Measurements from ENCODE around the gene HOXA11. TPM values are rescaled to one million over a fixed set of nuclear protein-coding genes. Genes with fewer than 3 reads are reported as not detected.

HOXA11 gene
- total and polyA plus RNA-seq, 8 donors: 5.2 TPM; not detected in 7

DNA sequence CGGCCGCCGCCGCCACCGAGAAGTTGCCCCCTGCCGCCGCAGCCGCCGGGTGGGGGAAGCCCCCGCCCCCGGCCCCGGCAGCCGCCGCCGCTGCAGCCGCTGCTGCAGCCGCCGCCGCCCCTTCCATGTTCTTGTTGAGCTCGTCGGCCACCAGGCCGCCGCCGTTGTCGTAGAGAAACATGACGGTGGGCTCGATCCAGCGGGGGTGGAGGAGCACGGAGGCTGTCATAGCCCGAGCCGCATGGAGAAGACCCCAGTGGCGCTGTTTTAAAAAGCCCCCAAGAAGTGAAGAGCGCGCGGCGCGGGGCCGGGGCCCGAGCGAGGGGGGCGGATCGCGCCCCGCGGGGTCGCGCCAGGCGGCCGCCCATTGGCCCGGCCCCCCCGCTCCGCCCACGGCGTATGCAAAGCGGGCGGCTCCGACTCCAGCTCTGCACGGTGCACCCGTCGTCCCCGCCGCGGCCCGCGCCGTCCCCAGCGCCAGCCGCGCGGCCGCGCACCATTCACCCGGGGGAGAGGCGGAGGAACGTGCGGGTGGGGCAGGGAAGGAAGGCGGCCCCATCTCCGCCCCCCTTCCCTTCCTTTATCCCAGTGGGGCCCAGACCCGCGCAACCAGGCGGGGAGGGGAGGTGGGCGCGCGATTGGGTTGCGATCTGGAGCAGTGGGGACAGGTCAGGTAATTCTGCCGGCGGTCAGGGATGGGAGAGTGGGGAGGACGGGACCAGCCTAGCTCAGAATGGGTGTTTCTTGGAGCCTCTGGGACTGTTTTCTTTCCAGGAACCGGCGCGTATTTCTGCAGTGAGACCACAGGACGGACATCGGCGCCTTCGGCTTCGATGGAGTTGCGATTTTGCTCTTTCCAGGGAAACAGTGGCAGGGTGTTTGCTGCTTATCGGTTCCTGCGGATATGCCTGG is 15.1 kb upstream of the HOXA11 start, which contains the start of gene HOXA13:
Gene HOXA13 (minus strand): TSS at position 243 of the 912 bp plus-strand sequence. CDS start 14 bp downstream, at position 229.
- Histone ChIP-seq H3K4me3 (peak within 1 kb of the TSS; percentile 28 to 50 (median 40)), H3K9me3 (no peaks in the 10 kb centered on the region), H3K27ac (no peak within 1 kb of the TSS), H3K4me1 (peaks cover 35 to 58% (median 47%) of the 10 kb centered on the region in 4 donors), H3K27me3 (peaks cover 48 to 100% (median 95%) of the 10 kb centered on the region in 3 donors), H3K36me3 (no peaks in the 10 kb centered on the region)
- TF ChIP-seq, protein P1, sequence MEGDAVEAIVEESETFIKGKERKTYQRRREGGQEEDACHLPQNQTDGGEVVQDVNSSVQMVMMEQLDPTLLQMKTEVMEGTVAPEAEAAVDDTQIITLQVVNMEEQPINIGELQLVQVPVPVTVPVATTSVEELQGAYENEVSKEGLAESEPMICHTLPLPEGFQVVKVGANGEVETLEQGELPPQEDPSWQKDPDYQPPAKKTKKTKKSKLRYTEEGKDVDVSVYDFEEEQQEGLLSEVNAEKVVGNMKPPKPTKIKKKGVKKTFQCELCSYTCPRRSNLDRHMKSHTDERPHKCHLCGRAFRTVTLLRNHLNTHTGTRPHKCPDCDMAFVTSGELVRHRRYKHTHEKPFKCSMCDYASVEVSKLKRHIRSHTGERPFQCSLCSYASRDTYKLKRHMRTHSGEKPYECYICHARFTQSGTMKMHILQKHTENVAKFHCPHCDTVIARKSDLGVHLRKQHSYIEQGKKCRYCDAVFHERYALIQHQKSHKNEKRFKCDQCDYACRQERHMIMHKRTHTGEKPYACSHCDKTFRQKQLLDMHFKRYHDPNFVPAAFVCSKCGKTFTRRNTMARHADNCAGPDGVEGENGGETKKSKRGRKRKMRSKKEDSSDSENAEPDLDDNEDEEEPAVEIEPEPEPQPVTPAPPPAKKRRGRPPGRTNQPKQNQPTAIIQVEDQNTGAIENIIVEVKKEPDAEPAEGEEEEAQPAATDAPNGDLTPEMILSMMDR (IDR thresholded peaks at IDR 0.05): no peak
- TF ChIP-seq POLR2AphosphoS5 (IDR thresholded peaks at IDR 0.05) (no peak), POLR2A (IDR thresholded peaks at IDR 0.05) (no peak), EP300 (IDR thresholded peaks at IDR 0.05) (no peak)
- intact Hi-C loops (cut with DNase I; ENCODE audit: low total_unique reads): loop anchor here (10.0 kb wide), 3 partner anchors 375 to 815 kb away; no protein-coding TSS in a partner anchor
- peak in 1 of 2 donors; percentile 52 for DNase-seq
- WGBS, 5 donors: 2 to 4% (median 2%) methylated on average over 30 to 98 of the region's 99 CpGs

DNA sequence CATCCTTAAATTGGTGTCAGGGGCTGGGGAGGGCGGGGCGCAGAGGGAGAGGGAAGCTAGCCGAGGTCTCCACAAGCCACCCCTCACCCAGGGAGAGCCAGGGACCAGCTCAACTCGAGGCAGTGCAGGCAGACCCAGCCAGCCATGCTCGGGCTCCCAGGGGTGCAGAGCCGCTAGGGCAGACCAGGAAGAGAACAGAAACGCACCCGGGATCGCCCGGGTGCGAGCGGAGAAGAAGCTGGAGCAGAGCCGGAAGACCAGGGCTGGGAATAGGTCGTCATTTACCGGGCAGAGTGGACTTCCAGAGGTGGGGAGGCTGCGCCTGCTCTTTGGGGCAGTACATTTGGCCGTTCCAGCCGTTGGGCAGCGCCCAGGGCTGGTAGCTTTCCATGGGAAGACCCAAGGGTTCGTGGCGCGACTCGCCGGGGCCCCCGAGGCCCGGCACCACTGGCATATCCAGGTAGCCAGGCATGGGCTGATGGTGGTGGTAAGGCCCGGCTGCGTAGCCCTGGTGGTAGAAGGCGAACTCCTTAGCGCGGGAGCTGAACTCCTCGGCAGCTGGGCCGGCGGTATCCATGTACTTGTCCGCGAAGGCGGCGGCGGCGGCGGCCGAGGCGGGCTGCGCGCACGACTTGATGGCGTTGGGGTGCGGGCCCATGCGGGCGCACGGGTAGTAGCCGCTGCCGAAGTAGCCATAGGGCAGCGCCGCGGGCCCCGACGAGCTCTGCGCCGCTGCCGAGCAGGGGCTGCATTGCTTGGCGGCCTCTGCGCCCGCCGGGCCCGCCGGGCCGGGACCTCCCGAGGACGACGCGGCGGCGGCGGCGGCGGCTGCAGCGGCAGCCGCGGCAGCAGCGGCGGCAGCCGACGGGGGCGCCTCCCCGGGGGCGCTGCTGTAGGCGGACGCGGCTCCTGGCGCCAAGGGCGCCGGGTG is 14.1 kb upstream of the HOXA11 start:
- DNase-seq: no peak
- 3 to 12% (median 5%) methylated on average over 25 to 93 of the region's 93 CpGs for WGBS, 5 donors
- Histone ChIP-seq H3K27me3 (peaks cover 48 to 100% (median 95%) of the 10 kb centered on the region in 3 donors), H3K4me1 (peaks cover 31 to 49% (median 42%) of the 10 kb centered on the region in 4 donors), H3K9me3 (no peaks in the 10 kb centered on the region), H3K36me3 (no peaks in the 10 kb centered on the region), H3K27ac (no peak overlapping the region), H3K4me3 (peak overlapping the region in 3 of 4 donors; percentile 20 to 46 (median 39))
- no peak for TF ChIP-seq EP300 (IDR thresholded peaks at IDR 0.05)
- TF ChIP-seq POLR2A (IDR thresholded peaks at IDR 0.05): no peak
- TF ChIP-seq POLR2AphosphoS5 (IDR thresholded peaks at IDR 0.05): no peak
- TF ChIP-seq, protein P1 (IDR thresholded peaks at IDR 0.05): no peak
- intact Hi-C loops (cut with DNase I; ENCODE audit: low total_unique reads): no loop called here

DNA sequence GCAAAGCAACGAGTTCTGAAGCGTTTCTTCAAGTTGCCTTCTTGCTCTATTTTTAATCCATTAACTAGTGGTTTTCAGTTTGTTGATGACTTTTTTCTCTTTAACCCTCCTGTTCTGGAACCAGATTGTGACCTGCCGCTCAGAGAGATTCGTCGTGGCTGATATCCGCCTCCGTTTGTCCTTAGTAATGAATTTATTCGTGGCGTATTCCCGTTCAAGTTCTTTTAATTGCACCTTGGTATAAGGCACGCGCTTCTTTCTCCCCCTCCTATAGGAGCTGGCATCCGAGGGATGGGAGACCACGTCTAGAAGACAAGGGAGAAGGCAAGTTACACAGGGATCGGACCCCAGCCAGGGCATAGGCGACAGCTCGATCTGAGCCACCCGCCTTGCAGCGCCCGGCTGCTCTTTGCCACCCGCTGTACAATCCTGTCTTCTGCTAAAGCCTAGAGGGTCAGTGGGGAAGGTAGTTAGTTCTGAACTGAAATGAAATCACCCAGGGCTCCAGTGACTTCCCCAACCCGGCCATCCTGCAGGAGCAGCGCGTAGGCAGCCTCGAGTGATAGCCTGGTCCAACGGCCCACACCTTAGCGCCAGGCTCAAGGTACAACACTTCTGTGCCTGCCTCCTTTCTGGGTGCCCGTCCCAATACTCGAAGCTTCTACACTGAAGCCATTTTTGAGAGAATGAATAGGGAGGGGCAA is 13.3 kb upstream of the HOXA11 start:
- H3K27ac ChIP-seq: no peak overlapping the region
- intact Hi-C loops (cut with DNase I; ENCODE audit: low total_unique reads): no loop called here
- no peak overlapping the region for H3K4me3 ChIP-seq

More for the DNA sequence above, 13.3 kb upstream of the HOXA11 start:
- DNase-seq: no peak
- peaks cover 50 to 100% (median 94%) of the 10 kb centered on the region in 3 donors for H3K27me3 ChIP-seq
- peaks cover 31 to 53% (median 46%) of the 10 kb centered on the region in 4 donors for H3K4me1 ChIP-seq
- no peaks in the 10 kb centered on the region for H3K36me3 ChIP-seq
- no peak for TF ChIP-seq EP300 (IDR thresholded peaks at IDR 0.05)
- no peak for TF ChIP-seq POLR2A (IDR thresholded peaks at IDR 0.05)
- TF ChIP-seq, protein P1 (IDR thresholded peaks at IDR 0.05): no peak
- TF ChIP-seq POLR2AphosphoS5 (IDR thresholded peaks at IDR 0.05): no peak
- WGBS, 5 donors: 11 to 19% (median 15%) methylated on average over 29 of the region's 29 CpGs
- no peaks in the 10 kb centered on the region for H3K9me3 ChIP-seq
